H1 (cell line): ENCODE results near the gene ZMYND10. TPM values are rescaled to one million over a fixed set of nuclear protein-coding genes. Genes with fewer than 3 reads are reported as not detected.

Experiments used
- CTCF ChIA-PET: fragments of 300-600 bp; sonication (Branson Sonifier 250); formaldehyde crosslinking; loops from one replicate; lab custom pipeline; 2021; ENCODE audit not compliant: partially characterized antibody; lab: Charles Lee
- POLR2A ChIA-PET: fragments of 300-600 bp; sonication (Branson Sonifier 250); formaldehyde crosslinking; loops from one replicate; lab custom pipeline; 2021; ENCODE audit warnings: inconsistent platforms; ENCODE audit not compliant: partially characterized antibody; lab: Charles Lee
- DNase-seq, 2 experiments: peaks; one replicate each; pipeline versions ENCODE4 v3.0.0 to v3.0.0-alpha.2; 2010 to 2022; ENCODE audit warnings: low spot score in 2 of 2, low read depth in 1 of 2, mixed read lengths in 1 of 2
- FAIRE-seq: peaks from 2 replicates; lab custom pipeline; 2011; peaks lifted over from hg19 to GRCh38; lab: Jason Lieb, UNC
- H2AFZ ChIP-seq: 2 replicates; pipeline ENCODE4 v1.8.1; 2012; ENCODE audit warnings: low read length, inconsistent platforms
- H2AK5ac ChIP-seq: 2 replicates; pipeline ENCODE4 v1.6.1; 2013; ENCODE audit warnings: low read depth, low read length
- H2BK120ac ChIP-seq: replicated peaks from 2 replicates; pipeline ENCODE3; 2013; ENCODE audit warnings: low read depth, low read length, inconsistent platforms
- H2BK12ac ChIP-seq: 2 replicates; pipeline ENCODE4 v1.6.1; 2013; ENCODE audit warnings: low read depth, low read length
- H2BK15ac ChIP-seq: 2 replicates; pipeline ENCODE4 v1.6.1; 2013; ENCODE audit warnings: low read length
- H2BK20ac ChIP-seq: 2 replicates; pipeline ENCODE4 v1.6.1; 2013; ENCODE audit warnings: low read length
- H2BK5ac ChIP-seq: 2 replicates; pipeline ENCODE4 v1.6.1; 2013; ENCODE audit warnings: low read depth, low read length
- H3K14ac ChIP-seq: 2 replicates; pipeline ENCODE4 v1.6.1; 2013; ENCODE audit warnings: inconsistent platforms; ENCODE audit not compliant: insufficient read length
- H3K18ac ChIP-seq: 2 replicates; pipeline ENCODE4 v1.6.1; 2013; ENCODE audit warnings: low read length; ENCODE audit errors: extremely low read depth
- H3K23ac ChIP-seq: 2 replicates; pipeline ENCODE4 v1.6.1; 2013; ENCODE audit warnings: inconsistent platforms; ENCODE audit not compliant: insufficient read length
- H3K23me2 ChIP-seq: 2 replicates; pipeline ENCODE4 v1.6.1; 2013; ENCODE audit warnings: low read depth, low read length
- H3K27ac ChIP-seq: 2 replicates; pipeline ENCODE4 v1.6.1; 2011; ENCODE audit warnings: low read depth, low read length, inconsistent platforms
- H3K27me3 ChIP-seq, 4 experiments: replicated peaks in 1 of 4; 1 replicate in 1 of 4; 2 replicates in 3 of 4; pipeline versions ENCODE4 v1.6.1 to v1.8.1; 2011 to 2013; ENCODE audit warnings: low read length in 3 of 4, mild to moderate bottlenecking in 3 of 4, inconsistent platforms in 2 of 4, mixed read lengths in 2 of 4, moderate library complexity in 1 of 4; ENCODE audit not compliant: control insufficient read depth in 3 of 4, insufficient read depth in 3 of 4; ENCODE audit errors: extremely low read depth in 1 of 4
- H3K36me3 ChIP-seq, 4 experiments: 2 replicates each; pipeline versions ENCODE4 v1.6.1 to v1.8.1; 2011 to 2013; ENCODE audit warnings: mild to moderate bottlenecking in 4 of 4, low read length in 3 of 4, moderate library complexity in 2 of 4, control low read depth in 1 of 4, inconsistent platforms in 1 of 4; ENCODE audit not compliant: insufficient read depth in 4 of 4, control insufficient read depth in 2 of 4
- H3K4ac ChIP-seq: replicated peaks from 2 replicates; pipeline ENCODE3; 2013; ENCODE audit warnings: low read length, low read depth, mixed read lengths, inconsistent platforms; ENCODE audit not compliant: insufficient read length
- H3K4me1 ChIP-seq, 4 experiments: replicated peaks in 1 of 4; 1 replicate in 1 of 4; 2 replicates in 3 of 4; pipeline versions ENCODE4 v1.6.1 to v1.8.1; 2011 to 2013; ENCODE audit warnings: low read length in 3 of 4, inconsistent platforms in 2 of 4, mixed read lengths in 1 of 4; ENCODE audit not compliant: insufficient read depth in 4 of 4, control insufficient read depth in 3 of 4
- H3K4me2 ChIP-seq, 2 experiments: 2 replicates each; pipeline versions ENCODE4 v1.6.1 to v1.8.1; 2011 to 2013; ENCODE audit warnings: low read depth in 2 of 2, low read length in 2 of 2, control low read depth in 1 of 2, inconsistent platforms in 1 of 2, mild to moderate bottlenecking in 1 of 2; ENCODE audit not compliant: insufficient read depth in 1 of 2
- H3K4me3 ChIP-seq, 4 experiments: fragments of 200-600, 300-600 bp in 1 of 4; sonication (generic), shearing (Covaris generic), sonication (Bioruptor Twin) in 1 of 4; 2 replicates each; pipeline versions ENCODE4 v1.5.1 to v1.8.1; 2011 to 2016; ENCODE audit warnings: low read length in 4 of 4, low read depth in 3 of 4, control low read depth in 2 of 4, inconsistent platforms in 2 of 4, mild to moderate bottlenecking in 2 of 4, mixed read lengths in 1 of 4, moderate library complexity in 1 of 4; ENCODE audit not compliant: insufficient read depth in 2 of 4; ENCODE audit errors: extremely low read depth in 1 of 4
- H3K56ac ChIP-seq: replicated peaks from 2 replicates; pipeline ENCODE3; 2013; ENCODE audit warnings: low read depth, mild to moderate bottlenecking, mixed read lengths, low read length, inconsistent platforms; ENCODE audit not compliant: insufficient read length
- H3K79me1 ChIP-seq: 2 replicates; pipeline ENCODE4 v1.6.1; 2013; ENCODE audit warnings: low read depth, low read length, control low read depth
- H3K79me2 ChIP-seq, 2 experiments: 2 replicates each; pipeline versions ENCODE4 v1.6.1 to v1.8.1; 2012 to 2013; ENCODE audit warnings: low read length in 2 of 2, mild to moderate bottlenecking in 2 of 2, inconsistent platforms in 1 of 2; ENCODE audit not compliant: insufficient read depth in 2 of 2, control insufficient read depth in 1 of 2
- H3K9ac ChIP-seq, 4 experiments: replicated peaks in 1 of 4; 1 replicate in 1 of 4; 2 replicates in 3 of 4; pipeline versions ENCODE4 v1.6.1 to v1.8.1; 2011 to 2013; ENCODE audit warnings: low read depth in 3 of 4, low read length in 3 of 4, control low read depth in 2 of 4, mild to moderate bottlenecking in 2 of 4, moderate library complexity in 2 of 4, inconsistent platforms in 1 of 4; ENCODE audit errors: extremely low read depth in 1 of 4
- H3K9me3 ChIP-seq, 2 experiments: 2 replicates each; pipeline versions ENCODE4 v1.6.1 to v1.8.1; 2012 to 2013; ENCODE audit warnings: mild to moderate bottlenecking in 2 of 2, moderate library complexity in 2 of 2, control low read depth in 1 of 2, inconsistent platforms in 1 of 2, low read depth in 1 of 2, low read length in 1 of 2, mixed read lengths in 1 of 2; ENCODE audit not compliant: insufficient read depth in 2 of 2
- H4K20me1 ChIP-seq, 2 experiments: replicated peaks in 1 of 2; 2 replicates each; pipeline versions ENCODE3 to v1.8.1; 2011 to 2013; ENCODE audit warnings: inconsistent platforms in 2 of 2, low read length in 2 of 2, mild to moderate bottlenecking in 1 of 2; ENCODE audit not compliant: insufficient read depth in 2 of 2, control insufficient read depth in 1 of 2
- H4K5ac ChIP-seq: 2 replicates; pipeline ENCODE4 v1.6.1; 2013; ENCODE audit warnings: low read length, low read depth, mixed read lengths, inconsistent platforms; ENCODE audit not compliant: insufficient read length
- H4K8ac ChIP-seq: 2 replicates; pipeline ENCODE4 v1.8.0; 2013; ENCODE audit warnings: mild to moderate bottlenecking, moderate library complexity, low read length, inconsistent platforms; ENCODE audit not compliant: insufficient read depth; ENCODE audit errors: extremely low read depth
- H4K91ac ChIP-seq: replicated peaks from 2 replicates; pipeline ENCODE3; 2013; ENCODE audit warnings: low read length, mixed read lengths, inconsistent platforms; ENCODE audit not compliant: insufficient read length
- CBX5 ChIP-seq: fragments of 300-800, 300-1000 bp; sonication (generic); IDR thresholded peaks from 2 replicates; pipeline ENCODE4 v1.7.1; 2016; ENCODE audit warnings: antibody characterized with exemption, low read length, low read depth
- JUND ChIP-seq: IDR thresholded peaks from 2 replicates; pipeline ENCODE4 v1.6.1; 2011; ENCODE audit warnings: mild to moderate bottlenecking, improper control_type of control experiment, low read length
- NANOG ChIP-seq: IDR thresholded peaks from 2 replicates; pipeline ENCODE4 v1.6.1; 2011; ENCODE audit warnings: low read length, low read depth, mild to moderate bottlenecking, inconsistent platforms; ENCODE audit not compliant: insufficient read depth, poor library complexity, severe bottlenecking
- POU5F1 ChIP-seq: IDR thresholded peaks from 2 replicates; pipeline ENCODE4 v1.6.1; 2011; ENCODE audit warnings: low read depth, mild to moderate bottlenecking, low read length, moderate library complexity
- RBBP5 ChIP-seq: IDR thresholded peaks from 2 replicates; pipeline ENCODE4 v1.7.1; 2012; ENCODE audit warnings: low read depth, mild to moderate bottlenecking, inconsistent platforms, low read length, moderate library complexity, borderline replicate concordance
- RFX5 ChIP-seq: IDR thresholded peaks from 2 replicates; pipeline ENCODE4 v1.6.1; 2011; ENCODE audit warnings: low read depth, low read length, improper control_type of control experiment, borderline replicate concordance
- SIN3A ChIP-seq, 2 experiments: IDR thresholded peaks in 1 of 2; conservative IDR thresholded peaks in 1 of 2; 2 replicates each; pipeline ENCODE4 v1.6.1; 2011 to 2012; ENCODE audit warnings: low read length in 2 of 2, improper control_type of control experiment in 1 of 2, low read depth in 1 of 2, mild to moderate bottlenecking in 1 of 2
- SP1 ChIP-seq: IDR thresholded peaks from 2 replicates; pipeline ENCODE4 v1.6.1; 2011; ENCODE audit warnings: low read depth, low read length
- SP2 ChIP-seq: IDR thresholded peaks from 2 replicates; pipeline ENCODE4 v1.6.1; 2012; ENCODE audit warnings: mild to moderate bottlenecking, low read length, inconsistent platforms
- WGBS, 2 experiments: shearing (Covaris generic) in 1 of 2; methylation state at CpG; one replicate each; pipeline versions ENCODE4 v1.1.6 to v1.1.7; 2013 to 2015; ENCODE audit warnings: low lambda C conversion rate in 2 of 2, mixed read lengths in 2 of 2, inconsistent platforms in 1 of 2, low coverage in 1 of 2, missing lambda C conversion rate in 1 of 2; ENCODE audit not compliant: insufficient replicate concordance in 2 of 2, insufficient coverage in 1 of 2, insufficient read length in 1 of 2; ENCODE audit errors: extremely low coverage in 1 of 2, missing lambda C conversion rate in 1 of 2; 5-methylcytosine and 5-hydroxymethylcytosine counted together
- polyA plus RNA-seq, 7 experiments: library from polyadenylated mRNA; depleted of rRNA in 3 of 7; stranded (reverse) in 5 of 7; unstranded in 2 of 7; fragments of >200 nt in 5 of 7; fragments of 200-250 nt in 2 of 7; gene quantifications; 1 replicate in 5 of 7; 2 replicates in 1 of 7; 4 replicates in 1 of 7; pipeline versions ENCODE4 v1.2.1 to v1.2.3, GENCODE V29; 2011 to 2013; ENCODE audit warnings: missing spikeins in 2 of 7, mixed read lengths in 2 of 7
- total RNA-seq: library from RNA; stranded (reverse); fragmentation: NEBNext Ultra II Directional; extraction: Animal tissue kit (Norgen Biotek cat#: 25700); gene quantifications from 2 replicates; pipeline ENCODE4 v1.2.1, GENCODE V29; 2021
- TF ChIP-seq, protein P1 (sequence below): IDR thresholded peaks from 2 replicates; pipeline ENCODE4 v1.6.1; 2011; ENCODE audit warnings: low read length, improper control_type of control experiment

The ZMYND10 gene
- total and polyA plus RNA-seq, 2 of the 8 experiments (the other 6 are each of a cell fraction or from before 2014, with no cell fraction given): 0.56 to 0.79 TPM

DNA sequence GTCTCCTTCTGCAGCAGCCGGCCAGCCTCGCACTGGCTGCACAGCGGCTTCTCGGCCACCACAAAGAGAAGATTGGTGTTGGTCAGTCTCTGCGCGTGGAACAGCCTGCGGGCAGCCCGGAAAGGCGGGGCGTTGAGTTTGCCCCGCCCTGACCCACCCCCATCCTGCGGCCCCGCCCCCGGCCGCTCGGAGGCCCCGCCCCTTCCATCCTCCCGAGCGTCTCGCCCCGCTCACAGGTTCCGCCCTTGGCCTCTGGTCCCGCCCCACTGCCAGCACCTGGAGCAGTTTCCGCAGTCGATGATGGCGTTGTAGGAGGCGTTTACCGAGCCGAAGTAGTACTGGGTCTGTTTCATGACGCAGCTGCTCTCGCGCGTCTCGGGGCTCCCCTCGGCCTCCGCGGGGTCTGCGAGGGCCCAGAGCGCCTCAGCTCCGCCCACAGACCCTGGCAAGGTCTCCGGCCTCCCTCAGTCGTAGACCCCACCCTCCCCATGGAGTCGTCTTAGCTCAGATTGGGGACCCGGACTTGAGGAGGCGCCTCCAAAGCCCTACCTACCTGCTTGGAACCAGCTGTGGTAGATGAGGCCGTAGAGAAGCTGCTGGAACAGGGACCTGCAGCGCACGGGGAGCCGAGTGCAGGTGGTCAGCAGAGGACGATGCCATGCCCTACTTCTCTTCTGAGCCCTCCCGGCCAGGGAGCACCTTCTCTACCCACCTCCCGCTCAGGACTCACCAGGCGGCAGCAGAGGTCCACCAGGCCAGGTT lies 19.7 kb upstream of the ZMYND10 start:
- H3K27ac ChIP-seq: peak overlapping the region; percentile 39; the same call in 1 of the 2 replicates
- POLR2A ChIA-PET: interaction anchor here (0.7 to 2.5 kb wide), 7 partner anchors 10 to 1604 kb away, joined by 3 to 22 read pairs (median 3); partner anchors contain the start of genes CYB561D2 and NPRL2
- TF ChIP-seq NANOG: no peak
- TF ChIP-seq, protein P1, sequence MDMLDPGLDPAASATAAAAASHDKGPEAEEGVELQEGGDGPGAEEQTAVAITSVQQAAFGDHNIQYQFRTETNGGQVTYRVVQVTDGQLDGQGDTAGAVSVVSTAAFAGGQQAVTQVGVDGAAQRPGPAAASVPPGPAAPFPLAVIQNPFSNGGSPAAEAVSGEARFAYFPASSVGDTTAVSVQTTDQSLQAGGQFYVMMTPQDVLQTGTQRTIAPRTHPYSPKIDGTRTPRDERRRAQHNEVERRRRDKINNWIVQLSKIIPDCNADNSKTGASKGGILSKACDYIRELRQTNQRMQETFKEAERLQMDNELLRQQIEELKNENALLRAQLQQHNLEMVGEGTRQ: no peak
- no peak for TF ChIP-seq SP2
- TF ChIP-seq SIN3A (conservative IDR thresholded peaks at IDR 0.05 in 1 of 2, IDR thresholded peaks at IDR 0.05 in 1 of 2; ENCODE audit: low read depth in 1 of 2, low read length in 2 of 2): no peak
- no peak for TF ChIP-seq RBBP5
- TF ChIP-seq SP1: no peak
- TF ChIP-seq JUND: no peak
- no peak for TF ChIP-seq RFX5
- TF ChIP-seq POU5F1: no peak
- TF ChIP-seq CBX5: no peak

More for the DNA sequence above, 19.7 kb upstream of the ZMYND10 start:
- peak overlapping the region; percentile 48 to 68 (median 59) for H3K4me3 ChIP-seq
- WGBS, 2 experiments: 11% methylated on average over 35 of the region's 53 CpGs; no CpG with 5 or more reads in 1 of the 2 experiments
- peak overlapping the region; percentile 83; the same call in 1 of the 2 replicates for H4K8ac ChIP-seq
- H3K27me3 ChIP-seq: peaks cover 0 to 5% (median 2%) of the 10 kb centered on the region in 4 experiments; a peak in 3 of 7 replicates
- 0 out of 2 replicates have a peak, but pooled peaks cover 2% of the 10 kb centered on the region for H3K79me1 ChIP-seq
- H4K5ac ChIP-seq: no peak overlapping the region
- peak overlapping the region; percentile 76 to 91 for H3K4me2 ChIP-seq
- H2BK120ac ChIP-seq: no peak overlapping the region
- peaks cover 0 to 15% (median 10%) of the 10 kb centered on the region in 4 experiments; a peak in 6 of 7 replicates for H3K4me1 ChIP-seq
- H3K18ac ChIP-seq: peak overlapping the region; percentile 34; the same call in 1 of the 2 replicates
- H3K79me2 ChIP-seq: no peaks in the 10 kb centered on the region
- 0 out of 2 replicates have a peak overlapping the region, but pooled peaks have one; percentile 47 for H2AFZ ChIP-seq
- H2BK5ac ChIP-seq: peak overlapping the region; percentile 12; the same call in 1 of the 2 replicates
- FAIRE-seq (no peak), DNase-seq (peak; percentile 78 to 93)
- H2BK20ac ChIP-seq: no peak overlapping the region
- H3K4ac ChIP-seq: no peak overlapping the region
- CTCF ChIA-PET: interaction anchor here (0.8 to 4.5 kb wide), 11 partner anchors 9 to 251 kb away, joined by 3 to 18 read pairs (median 4); partner anchors contain the start of genes MAPKAPK3 and RASSF1
- no peaks in the 10 kb centered on the region for H3K9me3 ChIP-seq
- H3K9ac ChIP-seq: peak overlapping the region in 3 of 4 experiments; percentile 3 to 58 (median 49); a peak in 5 of 7 replicates
- H2AK5ac ChIP-seq: no peak overlapping the region
- H4K20me1 ChIP-seq: peaks cover 0 to 2% of the 10 kb centered on the region in 2 experiments
- no peaks in the 10 kb centered on the region for H3K36me3 ChIP-seq
- no peak overlapping the region for H2BK12ac ChIP-seq
- no peak overlapping the region for H3K23ac ChIP-seq
- peak overlapping the region; percentile 38 for H4K91ac ChIP-seq
- peaks cover 12% of the 10 kb centered on the region; the same call in 1 of the 2 replicates for H3K23me2 ChIP-seq
- no peak overlapping the region for H3K56ac ChIP-seq
- H2BK15ac ChIP-seq: no peak overlapping the region
- H3K14ac ChIP-seq: no peak overlapping the region
